HepG2 (cell line): ENCODE data around the gene HES1. TPM values are rescaled to one million over a fixed set of nuclear protein-coding genes. Genes with fewer than 3 reads are reported as not detected.
A peak's percentile ranks its signal among the peaks of the same experiment; 100 is the strongest.

ENCODE experiments used
- GRHL1 ChIP-seq: sonication (generic); formaldehyde crosslinking; conservative IDR thresholded peaks from 2 replicates; pipeline ENCODE4 v1.8.0; 2022; ENCODE audit warnings: missing genetic modification reagents
- HMGA1 ChIP-seq: sonication (generic); formaldehyde crosslinking; conservative IDR thresholded peaks from 2 replicates; pipeline ENCODE4 v1.4.0; 2020; ENCODE audit warnings: missing genetic modification reagents
- PCBP2 ChIP-seq: fragments of 200-400 bp; formaldehyde crosslinking; optimal IDR thresholded peaks from 2 replicates; pipeline ENCODE3; 2018; ENCODE audit warnings: low read length, low read depth; ENCODE audit not compliant: poor library complexity, severe bottlenecking
- RARG ChIP-seq: sonication (generic); formaldehyde crosslinking; IDR thresholded peaks from 2 replicates; pipeline ENCODE4 v1.4.0; 2020; ENCODE audit warnings: low read depth, mild to moderate bottlenecking, missing genetic modification reagents
- SAFB2 ChIP-seq: sonication (generic); formaldehyde crosslinking; IDR thresholded peaks from 2 replicates; pipeline ENCODE4 v1.5.1; 2020; ENCODE audit warnings: missing genetic modification reagents, low read depth, mild to moderate bottlenecking, borderline replicate concordance
- ZBTB40 ChIP-seq, 2 experiments: fragments of 450-650 bp in 1 of 2; sonication (generic) in 1 of 2; formaldehyde crosslinking in 1 of 2; IDR thresholded peaks; 2 replicates each; pipeline versions ENCODE4 v1.6.1 to v1.8.0; 2016 to 2022; ENCODE audit warnings: antibody characterized with exemption in 1 of 2, mild to moderate bottlenecking in 1 of 2, missing genetic modification reagents in 1 of 2
- ZNF614 ChIP-seq: IDR thresholded peaks from 2 replicates; pipeline ENCODE4 v1.6.1; 2018; ENCODE audit warnings: missing biosample characterization, missing genetic modification reagents, inconsistent platforms, borderline replicate concordance
- ZNF746 ChIP-seq: sonication (generic); formaldehyde crosslinking; IDR thresholded peaks from 2 replicates; pipeline ENCODE4 v1.8.0; 2022; ENCODE audit warnings: mild to moderate bottlenecking, missing genetic modification reagents
- polyA plus RNA-seq, 8 experiments: library from polyadenylated mRNA; depleted of rRNA in 3 of 8; stranded (reverse) in 7 of 8; unstranded in 1 of 8; fragments of >200 nt; fragmentation: Illumina TruSeq in 4 of 8; extraction: Trizol in 4 of 8; gene quantifications; 2 replicates each; pipeline versions ENCODE4 v1.2.1 to v1.2.3, GENCODE V29; 2011 to 2016; ENCODE audit warnings: low read depth in 4 of 8, missing spikeins in 1 of 8, mixed read lengths in 1 of 8; ENCODE audit not compliant: insufficient read depth in 1 of 8
- total RNA-seq, 5 experiments: library from RNA; depleted of rRNA; stranded (reverse); fragments of >200 nt; fragmentation: Illumina TruSeq; extraction: Trizol; gene quantifications; 2 replicates each; pipeline ENCODE4 v1.2.3, GENCODE V29; 2016; ENCODE audit warnings: low read depth in 1 of 5
- TF ChIP-seq, protein P1 (sequence below): sonication (generic); formaldehyde crosslinking; IDR thresholded peaks from 2 replicates; pipeline ENCODE4 v1.4.0; 2020; ENCODE audit warnings: missing genetic modification reagents

Gene HES1
- total and polyA plus RNA-seq, 2 of the 13 experiments (the other 11 are each of a cell fraction or from before 2014, with no cell fraction given), result 15.4 to 19.8 TPM

- TF ChIP-seq ZBTB40 (IDR thresholded peaks at IDR 0.05) (no peak), ZBTB40 (CRISPR knock-in tag; IDR thresholded peaks at IDR 0.05) (peak; percentile 21; the same call in 1 of the 2 replicates), RARG (CRISPR knock-in tag) (no peak), ZNF614 (CRISPR knock-in tag) (peak; percentile 72; the same call in 1 of the 2 replicates), SAFB2 (no peak), ZNF746 (CRISPR knock-in tag) (peak; percentile 79), PCBP2 (no peak), GRHL1 (CRISPR knock-in tag) (no peak), HMGA1 (no peak)
- TF ChIP-seq, protein P1, sequence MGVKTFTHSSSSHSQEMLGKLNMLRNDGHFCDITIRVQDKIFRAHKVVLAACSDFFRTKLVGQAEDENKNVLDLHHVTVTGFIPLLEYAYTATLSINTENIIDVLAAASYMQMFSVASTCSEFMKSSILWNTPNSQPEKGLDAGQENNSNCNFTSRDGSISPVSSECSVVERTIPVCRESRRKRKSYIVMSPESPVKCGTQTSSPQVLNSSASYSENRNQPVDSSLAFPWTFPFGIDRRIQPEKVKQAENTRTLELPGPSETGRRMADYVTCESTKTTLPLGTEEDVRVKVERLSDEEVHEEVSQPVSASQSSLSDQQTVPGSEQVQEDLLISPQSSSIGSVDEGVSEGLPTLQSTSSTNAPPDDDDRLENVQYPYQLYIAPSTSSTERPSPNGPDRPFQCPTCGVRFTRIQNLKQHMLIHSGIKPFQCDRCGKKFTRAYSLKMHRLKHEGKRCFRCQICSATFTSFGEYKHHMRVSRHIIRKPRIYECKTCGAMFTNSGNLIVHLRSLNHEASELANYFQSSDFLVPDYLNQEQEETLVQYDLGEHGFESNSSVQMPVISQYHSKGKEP (CRISPR knock-in tag), result no peak
Measured at GRCh38 chr3:194112120-194113106, 23.5 kb upstream of the HES1 start (continued).
